ENCODE measurements around the gene ZNF488.

The ZNF488 gene

GRCh38 chr10:47326306-47326926 lies 57.7 kb downstream of the ZNF488 start:
- no peak for DNase-seq

DNA sequence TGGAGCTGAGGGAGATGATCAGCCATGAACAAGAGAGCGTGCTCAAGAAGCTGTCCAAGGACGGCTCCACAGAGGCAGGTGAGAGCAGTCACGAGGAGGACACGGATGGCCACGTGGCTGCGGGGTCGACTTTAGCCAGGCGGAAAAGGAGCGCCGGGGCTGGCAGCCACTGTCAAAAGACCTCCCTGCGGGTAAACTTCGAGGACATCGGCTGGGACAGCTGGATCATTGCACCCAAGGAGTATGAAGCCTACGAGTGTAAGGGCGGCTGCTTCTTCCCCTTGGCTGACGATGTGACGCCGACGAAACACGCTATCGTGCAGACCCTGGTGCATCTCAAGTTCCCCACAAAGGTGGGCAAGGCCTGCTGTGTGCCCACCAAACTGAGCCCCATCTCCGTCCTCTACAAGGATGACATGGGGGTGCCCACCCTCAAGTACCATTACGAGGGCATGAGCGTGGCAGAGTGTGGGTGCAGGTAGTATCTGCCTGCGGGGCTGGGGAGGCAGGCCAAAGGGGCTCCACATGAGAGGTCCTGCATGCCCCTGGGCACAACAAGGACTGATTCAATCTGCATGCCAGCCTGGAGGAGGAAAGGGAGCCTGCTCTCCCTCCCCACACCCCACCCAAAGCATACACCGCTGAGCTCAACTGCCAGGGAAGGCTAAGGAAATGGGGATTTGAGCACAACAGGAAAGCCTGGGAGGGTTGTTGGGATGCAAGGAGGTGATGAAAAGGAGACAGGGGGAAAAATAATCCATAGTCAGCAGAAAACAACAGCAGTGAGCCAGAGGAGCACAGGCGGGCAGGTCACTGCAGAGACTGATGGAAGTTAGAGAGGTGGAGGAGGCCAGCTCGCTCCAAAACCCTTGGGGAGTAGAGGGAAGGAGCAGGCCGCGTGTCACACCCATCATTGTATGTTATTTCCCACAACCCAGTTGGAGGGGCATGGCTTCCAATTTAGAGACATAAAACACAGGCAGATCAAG lies 58.5 kb downstream of the ZNF488 start:
- DNase-seq, result no peak

DNA sequence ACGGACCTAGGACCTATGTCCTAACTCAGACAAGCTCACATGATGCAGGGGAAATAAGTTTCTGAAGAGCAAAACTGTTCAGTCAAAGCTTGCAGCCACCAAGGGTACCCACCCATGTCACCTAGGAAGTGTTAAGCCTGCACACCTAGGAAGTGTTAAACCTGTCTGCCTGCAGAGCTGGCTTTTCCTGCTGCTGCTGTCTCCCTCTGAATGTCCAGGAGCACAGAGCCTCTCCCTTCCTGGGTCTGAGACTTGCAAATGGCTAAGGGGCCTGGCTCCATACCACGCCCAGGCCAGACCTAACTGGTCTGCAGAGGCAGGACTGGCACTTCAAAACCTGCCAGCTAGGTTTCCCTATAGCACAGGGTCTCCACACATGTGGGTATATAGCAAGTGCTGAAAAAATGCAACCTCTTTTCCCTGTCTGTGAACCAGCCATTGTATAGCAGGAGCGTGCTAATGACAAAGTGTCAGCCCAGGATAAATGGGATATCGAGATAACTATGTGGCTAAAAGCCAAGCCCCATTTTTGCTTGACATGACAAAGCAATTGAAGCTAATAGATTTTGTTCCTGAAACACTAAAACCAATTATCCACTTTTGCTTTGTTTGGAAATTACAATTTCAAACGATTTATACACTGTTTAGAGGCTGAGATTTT lies 60.3 kb downstream of the ZNF488 start:
- DNase-seq, result no peak

DNA sequence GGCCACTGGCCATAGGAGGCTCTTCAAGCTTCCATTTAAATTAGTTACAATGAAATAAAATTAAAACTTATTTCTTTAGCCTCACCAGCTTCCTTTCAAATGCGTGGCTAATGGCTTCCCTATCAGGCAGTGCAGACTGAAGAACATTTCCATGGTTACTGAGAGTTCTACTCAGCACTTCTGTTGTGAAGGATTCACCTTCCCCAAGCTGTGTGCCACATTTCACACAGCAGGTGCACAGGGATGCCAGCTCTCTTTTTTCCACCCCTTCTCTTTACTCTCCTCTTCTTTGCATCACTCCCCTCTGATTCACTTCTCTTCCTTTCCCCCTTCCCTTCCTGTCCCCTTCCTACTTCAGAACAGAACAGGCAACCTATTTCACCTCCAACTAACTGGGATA lies 61.0 kb downstream of the ZNF488 start:
- DNase-seq, result no peak

- DNase-seq, result no peak
Measured at GRCh38 chr10:47322300-47323061, 61.6 kb downstream of the ZNF488 start, which contains the start of gene GDF2. Gene GDF2 (plus strand): TSS chr10:47322454. CDS start chr10:47322669, 215 bp downstream.

- DNase-seq, result no peak
Measured at GRCh38 chr10:47321521-47322195, 62.4 kb downstream of the ZNF488 start.

DNA sequence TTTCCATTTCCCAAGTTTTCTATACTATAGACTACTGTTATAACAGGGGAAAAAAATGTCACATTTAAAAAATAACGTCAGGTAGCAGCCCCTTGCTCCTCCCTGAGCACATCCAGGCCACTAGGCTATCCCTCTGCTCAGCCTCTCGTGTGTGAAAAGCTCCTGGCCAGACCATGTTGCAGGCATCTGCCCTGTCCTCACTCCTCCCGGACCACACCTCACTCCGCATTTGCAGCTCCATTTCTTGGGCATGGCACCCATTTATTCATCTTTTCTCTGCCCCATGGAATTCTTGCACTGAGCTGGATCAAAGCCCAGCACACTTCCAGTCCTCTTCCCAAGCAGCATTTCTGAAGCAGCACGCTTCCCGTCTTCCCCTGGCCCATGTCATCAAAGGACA lies 63.3 kb downstream of the ZNF488 start:
- DNase-seq, result no peak

GRCh38 chr10:47319784-47320183 lies 64.3 kb downstream of the ZNF488 start:
- DNase-seq, result no peak

GRCh38 chr10:47318706-47319105 lies 65.4 kb downstream of the ZNF488 start:
- DNase-seq, result no peak

GRCh38 chr10:47317251-47317650 lies 66.8 kb downstream of the ZNF488 start:
- no peak for DNase-seq

GRCh38 chr10:47316131-47316530 lies 68.0 kb downstream of the ZNF488 start:
- no peak for DNase-seq
